GM12878 (cell line): ENCODE data around the gene PTPRF.

Source experiments
- EZH2 ChIP-seq: IDR thresholded peaks from 2 replicates; pipeline ENCODE4 v1.6.1; 2012; ENCODE audit warnings: low read depth, mild to moderate bottlenecking, control low read depth, inconsistent platforms, low read length, borderline replicate concordance; ENCODE audit not compliant: control insufficient read depth
- TF ChIP-seq, protein P1 (sequence below): IDR thresholded peaks from 2 replicates; pipeline ENCODE4 v1.6.1; 2011; ENCODE audit warnings: low read depth, low read length, improper control_type of control experiment, borderline replicate concordance
- TF ChIP-seq, protein P2 (sequence below), 3 experiments: IDR thresholded peaks in 2 of 3; conservative IDR thresholded peaks in 1 of 3; 2 replicates each; pipeline ENCODE4 v1.5.1; 2011; ENCODE audit warnings: low read depth in 3 of 3, low read length in 3 of 3, mild to moderate bottlenecking in 3 of 3, control low read depth in 2 of 3, moderate library complexity in 2 of 3, inconsistent platforms in 1 of 3, mixed read lengths in 1 of 3; ENCODE audit not compliant: control insufficient read depth in 2 of 3, insufficient read depth in 1 of 3; ENCODE audit errors: extremely low read depth in 1 of 3

DNA sequence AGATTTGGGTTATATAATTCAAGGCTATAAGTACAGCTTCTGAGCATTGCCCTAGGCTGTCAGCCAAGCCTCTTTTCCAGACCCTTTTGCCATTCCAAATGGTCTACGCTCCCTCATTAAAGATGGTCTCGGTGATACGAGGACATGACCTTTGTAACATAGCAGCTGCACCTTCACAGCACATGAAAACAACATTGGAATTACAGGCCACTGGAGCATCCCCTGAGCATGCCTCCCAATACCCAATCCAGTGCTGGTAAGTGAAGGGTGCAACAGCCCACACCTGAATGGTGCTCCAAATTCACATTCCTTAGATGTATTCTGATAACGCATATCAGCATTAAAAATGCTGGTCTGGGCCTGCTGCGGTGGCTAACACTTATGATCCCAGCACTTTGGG is 20.1 kb upstream of the PTPRF start:
- TF ChIP-seq, protein P1, sequence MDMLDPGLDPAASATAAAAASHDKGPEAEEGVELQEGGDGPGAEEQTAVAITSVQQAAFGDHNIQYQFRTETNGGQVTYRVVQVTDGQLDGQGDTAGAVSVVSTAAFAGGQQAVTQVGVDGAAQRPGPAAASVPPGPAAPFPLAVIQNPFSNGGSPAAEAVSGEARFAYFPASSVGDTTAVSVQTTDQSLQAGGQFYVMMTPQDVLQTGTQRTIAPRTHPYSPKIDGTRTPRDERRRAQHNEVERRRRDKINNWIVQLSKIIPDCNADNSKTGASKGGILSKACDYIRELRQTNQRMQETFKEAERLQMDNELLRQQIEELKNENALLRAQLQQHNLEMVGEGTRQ: no peak
- TF ChIP-seq, protein P2, sequence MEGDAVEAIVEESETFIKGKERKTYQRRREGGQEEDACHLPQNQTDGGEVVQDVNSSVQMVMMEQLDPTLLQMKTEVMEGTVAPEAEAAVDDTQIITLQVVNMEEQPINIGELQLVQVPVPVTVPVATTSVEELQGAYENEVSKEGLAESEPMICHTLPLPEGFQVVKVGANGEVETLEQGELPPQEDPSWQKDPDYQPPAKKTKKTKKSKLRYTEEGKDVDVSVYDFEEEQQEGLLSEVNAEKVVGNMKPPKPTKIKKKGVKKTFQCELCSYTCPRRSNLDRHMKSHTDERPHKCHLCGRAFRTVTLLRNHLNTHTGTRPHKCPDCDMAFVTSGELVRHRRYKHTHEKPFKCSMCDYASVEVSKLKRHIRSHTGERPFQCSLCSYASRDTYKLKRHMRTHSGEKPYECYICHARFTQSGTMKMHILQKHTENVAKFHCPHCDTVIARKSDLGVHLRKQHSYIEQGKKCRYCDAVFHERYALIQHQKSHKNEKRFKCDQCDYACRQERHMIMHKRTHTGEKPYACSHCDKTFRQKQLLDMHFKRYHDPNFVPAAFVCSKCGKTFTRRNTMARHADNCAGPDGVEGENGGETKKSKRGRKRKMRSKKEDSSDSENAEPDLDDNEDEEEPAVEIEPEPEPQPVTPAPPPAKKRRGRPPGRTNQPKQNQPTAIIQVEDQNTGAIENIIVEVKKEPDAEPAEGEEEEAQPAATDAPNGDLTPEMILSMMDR (IDR thresholded peaks at IDR 0.05 in 2 of 3, conservative IDR thresholded peaks at IDR 0.05 in 1 of 3; ENCODE audit: control insufficient read depth in 2 of 3, extremely low read depth in 1 of 3, insufficient read depth in 1 of 3, low read depth in 3 of 3, low read length in 3 of 3): no peak
- no peak for TF ChIP-seq EZH2
